GM21528 (cell line): ENCODE data around the gene ACSL1.

Experiments used
- ATAC-seq: cut with Tn5 transposase; IDR thresholded peaks from one replicate; pipeline ENCODE4 v1.9.1; 2021; ENCODE audit warnings: mild to moderate bottlenecking, moderate library complexity; ENCODE audit not compliant: unreplicated experiment, low FRiP score

Gene ACSL1

DNA sequence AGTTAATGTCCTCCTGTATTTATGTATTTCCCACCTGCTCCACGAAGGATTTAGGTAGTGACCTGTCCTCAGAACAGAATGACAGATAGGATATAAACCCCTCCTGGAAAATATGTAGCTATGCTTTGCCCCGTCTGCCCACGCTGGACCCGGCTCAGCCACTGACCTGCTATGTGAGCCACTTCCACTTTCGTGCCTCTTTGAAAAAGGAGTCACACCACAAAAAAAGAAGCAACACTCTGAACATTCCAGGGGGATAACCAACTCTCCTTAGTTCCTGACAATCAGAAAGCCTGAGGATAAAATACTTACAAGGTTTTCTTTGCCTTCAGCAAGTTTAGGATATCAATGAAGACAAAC is 11.1 kb downstream of the ACSL1 start:
- ATAC-seq = no peak

DNA sequence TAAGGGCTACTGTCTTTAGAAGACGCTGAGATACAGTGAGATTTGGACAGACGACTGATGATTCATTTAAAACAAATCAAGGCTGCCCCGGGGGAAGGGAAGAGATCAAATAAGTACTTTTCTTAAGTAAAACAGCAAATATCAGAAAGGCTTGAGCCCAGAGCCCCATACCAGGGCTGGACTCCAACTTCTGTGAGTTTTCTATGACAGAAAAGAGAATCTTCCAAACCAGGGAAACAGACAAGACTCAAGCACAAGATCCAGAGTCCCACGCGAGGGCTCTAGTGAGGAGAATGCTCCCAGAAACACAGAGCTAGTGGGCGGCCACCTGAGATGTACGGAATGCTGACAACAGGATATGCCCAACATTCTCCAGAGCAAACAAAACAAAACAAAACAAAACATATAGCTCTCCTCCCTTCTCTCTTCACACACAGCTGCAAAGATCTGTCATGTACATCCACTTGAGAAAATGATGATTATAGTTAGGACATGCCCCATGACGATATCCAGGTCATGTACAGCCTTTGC is 13.1 kb downstream of the ACSL1 start:
- ATAC-seq = no peak

DNA sequence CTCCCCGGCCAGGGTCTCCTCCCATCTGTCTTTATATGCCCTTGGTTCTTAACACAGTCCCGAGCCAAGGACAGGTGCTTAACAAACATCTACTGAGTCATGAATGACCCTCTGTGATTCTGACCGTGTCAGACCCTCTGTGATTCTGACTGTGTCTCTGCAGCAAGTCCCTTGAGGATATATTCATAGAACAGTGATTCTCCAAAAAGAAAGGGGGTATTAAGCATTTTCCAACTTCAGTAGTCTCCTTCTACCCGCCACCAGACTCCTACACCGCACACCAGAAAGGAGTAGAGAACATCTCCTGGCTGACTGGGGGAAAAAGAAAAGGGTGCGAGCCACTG is 13.6 kb downstream of the ACSL1 start:
- no peak for ATAC-seq

DNA sequence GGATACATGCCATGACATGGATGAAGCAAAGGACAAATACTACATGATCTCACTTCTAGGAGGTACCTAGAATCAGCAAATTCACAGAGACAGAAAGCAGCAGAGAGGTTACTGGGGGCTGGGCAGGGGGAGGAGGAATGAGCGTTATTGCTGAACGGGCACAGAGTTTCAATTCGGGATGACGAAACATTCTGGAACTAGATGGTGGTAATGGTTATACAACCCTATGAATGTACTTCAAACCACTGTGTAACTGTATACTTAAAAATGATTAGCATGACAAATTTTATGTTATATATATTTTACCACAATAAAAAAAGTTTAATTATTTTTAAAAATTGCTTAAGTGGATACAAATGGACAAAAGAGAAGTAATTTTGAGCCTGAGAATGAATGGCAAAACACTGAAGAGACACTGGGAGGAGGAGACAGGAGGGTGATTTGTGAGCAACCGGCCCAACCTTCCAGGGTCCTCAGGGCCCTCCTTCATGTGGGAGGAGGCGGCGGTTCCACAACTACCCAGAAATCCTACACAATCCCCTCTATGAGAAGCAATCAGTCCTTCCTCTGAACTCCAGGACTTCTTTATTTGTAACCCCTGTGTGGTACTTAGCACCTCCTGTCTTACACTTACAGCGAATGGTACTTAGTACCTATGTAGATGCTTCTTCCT is 14.1 kb downstream of the ACSL1 start:
- no peak for ATAC-seq

DNA sequence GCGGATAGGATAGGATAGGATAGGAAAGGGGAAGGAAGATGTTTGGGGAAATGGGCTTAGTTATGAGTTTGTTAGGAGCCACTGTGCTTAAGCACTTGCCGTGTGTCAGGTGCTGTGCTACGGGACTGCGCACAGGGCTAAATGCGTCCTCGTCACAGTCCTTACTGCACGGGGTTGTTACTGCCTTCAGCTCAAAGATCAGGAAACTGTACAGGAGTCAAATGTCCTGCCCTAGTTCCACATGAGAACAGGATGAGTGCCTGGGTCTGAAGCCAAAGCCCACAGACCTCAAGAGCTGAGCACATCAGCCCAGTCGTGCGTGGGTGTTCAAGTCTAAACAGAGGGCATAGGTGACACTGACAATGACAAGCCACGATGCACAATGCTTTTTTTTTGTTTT is 15.0 kb downstream of the ACSL1 start:
- no peak for ATAC-seq

DNA sequence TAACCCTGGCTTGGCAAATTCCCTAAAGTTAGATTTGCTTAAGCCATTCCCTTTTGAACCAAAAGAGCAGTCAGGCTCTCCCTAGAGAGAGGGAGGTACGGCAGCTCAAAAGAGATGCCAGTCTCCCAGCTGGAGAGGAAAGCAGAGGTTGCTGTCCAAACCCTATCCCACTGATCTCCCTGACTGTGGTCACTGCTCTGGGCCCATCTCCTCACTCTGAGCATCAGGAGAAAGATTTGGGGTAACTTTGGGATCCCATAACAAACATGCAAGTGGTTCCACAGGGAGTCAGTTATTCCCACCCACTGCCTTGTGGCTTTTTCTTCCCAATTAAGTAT is 17.1 kb downstream of the ACSL1 start:
- ATAC-seq = no peak

DNA sequence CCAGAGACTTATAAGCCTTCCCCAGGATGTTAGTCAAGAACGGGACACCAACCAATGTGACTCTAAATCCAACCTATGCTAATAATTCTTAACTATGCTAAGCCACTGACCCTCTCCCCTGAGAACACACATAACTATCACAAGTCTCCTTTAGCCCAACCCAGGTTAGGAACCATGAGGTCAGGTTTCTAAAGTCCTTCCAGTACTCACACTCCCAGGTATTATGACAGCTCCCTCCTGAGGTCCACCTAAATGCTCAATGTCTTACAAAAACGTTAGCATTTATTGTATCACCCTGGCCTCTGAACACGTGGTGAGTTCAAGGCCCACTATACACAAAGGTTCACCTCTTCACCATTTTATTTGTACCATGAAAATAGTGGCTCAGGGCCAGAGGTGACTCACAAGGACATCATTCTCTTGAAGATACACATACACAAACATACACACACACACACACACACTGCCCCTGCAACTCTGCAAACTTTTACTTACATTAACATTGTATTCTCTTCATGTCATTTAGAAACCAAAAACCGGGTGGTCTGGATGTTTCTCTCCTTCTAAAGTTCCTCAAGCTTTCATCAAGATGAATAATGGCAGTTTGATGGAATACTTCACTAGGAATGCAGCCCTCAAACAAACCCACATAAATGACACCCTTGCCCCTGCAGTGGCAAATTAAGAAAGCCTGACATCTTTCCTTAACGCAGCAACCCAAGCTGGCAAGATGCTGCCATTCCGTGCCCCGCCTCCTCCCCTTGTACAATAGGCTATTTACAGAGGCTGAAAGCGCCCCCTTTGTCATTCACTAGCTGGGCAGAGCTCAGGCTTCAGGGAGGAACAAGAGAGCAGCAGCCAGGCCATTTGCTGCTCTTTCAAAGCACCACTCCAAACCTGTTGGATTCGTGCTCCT is 17.7 kb downstream of the ACSL1 start:
- ATAC-seq = no peak

DNA sequence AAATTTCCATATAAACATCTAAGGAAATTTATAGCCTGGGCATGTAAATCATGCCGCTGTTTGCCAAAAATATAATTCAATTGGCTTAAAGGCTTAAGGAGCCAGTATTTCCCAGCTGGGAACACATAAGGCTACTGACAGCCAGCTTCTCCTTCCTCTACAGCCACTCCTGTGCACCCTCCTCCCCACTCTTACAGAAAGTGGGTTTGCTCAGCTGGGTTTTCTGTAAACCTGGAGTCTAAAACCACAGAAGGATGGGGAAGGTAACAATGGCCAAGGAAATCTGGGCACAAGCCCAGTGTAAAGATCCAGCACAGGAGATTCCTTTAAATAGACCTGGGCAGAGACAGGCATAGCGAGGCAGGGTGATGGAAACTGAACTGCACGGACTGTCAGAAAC is 18.5 kb downstream of the ACSL1 start:
- no peak for ATAC-seq

DNA sequence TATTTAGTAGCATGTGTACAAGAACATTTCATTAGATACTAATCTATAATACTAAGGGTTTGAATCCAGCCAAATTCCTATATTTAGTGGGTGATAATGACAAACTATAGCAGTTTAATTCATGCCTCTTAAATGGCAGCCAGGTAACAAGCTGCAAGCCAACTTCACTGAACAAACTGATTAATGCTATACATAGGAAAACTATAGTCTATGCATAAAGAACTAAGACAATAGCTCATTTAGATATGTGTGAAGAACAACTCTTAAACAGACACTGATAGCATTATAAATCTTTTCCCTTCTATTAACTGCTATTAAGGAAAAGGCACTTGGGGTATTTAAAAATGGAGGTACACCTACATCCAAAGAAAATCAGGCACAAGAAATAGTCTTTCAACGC is 19.1 kb downstream of the ACSL1 start:
- ATAC-seq = no peak

DNA sequence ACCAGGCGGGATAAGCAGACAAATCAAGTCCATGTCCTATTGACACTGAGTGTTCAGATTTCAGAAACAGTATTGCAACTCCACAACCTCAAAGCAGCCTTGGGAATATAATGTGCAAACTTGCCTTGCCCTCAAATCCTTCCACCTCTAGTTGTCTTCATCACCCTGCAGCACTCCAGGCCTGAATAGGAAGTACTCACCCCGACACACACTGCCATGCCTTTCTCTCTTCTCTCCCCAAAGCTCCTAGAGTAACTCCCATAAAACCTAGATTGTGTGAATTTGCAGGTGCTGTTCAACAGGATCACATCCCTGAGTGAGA is 19.6 kb downstream of the ACSL1 start:
- no peak for ATAC-seq

DNA sequence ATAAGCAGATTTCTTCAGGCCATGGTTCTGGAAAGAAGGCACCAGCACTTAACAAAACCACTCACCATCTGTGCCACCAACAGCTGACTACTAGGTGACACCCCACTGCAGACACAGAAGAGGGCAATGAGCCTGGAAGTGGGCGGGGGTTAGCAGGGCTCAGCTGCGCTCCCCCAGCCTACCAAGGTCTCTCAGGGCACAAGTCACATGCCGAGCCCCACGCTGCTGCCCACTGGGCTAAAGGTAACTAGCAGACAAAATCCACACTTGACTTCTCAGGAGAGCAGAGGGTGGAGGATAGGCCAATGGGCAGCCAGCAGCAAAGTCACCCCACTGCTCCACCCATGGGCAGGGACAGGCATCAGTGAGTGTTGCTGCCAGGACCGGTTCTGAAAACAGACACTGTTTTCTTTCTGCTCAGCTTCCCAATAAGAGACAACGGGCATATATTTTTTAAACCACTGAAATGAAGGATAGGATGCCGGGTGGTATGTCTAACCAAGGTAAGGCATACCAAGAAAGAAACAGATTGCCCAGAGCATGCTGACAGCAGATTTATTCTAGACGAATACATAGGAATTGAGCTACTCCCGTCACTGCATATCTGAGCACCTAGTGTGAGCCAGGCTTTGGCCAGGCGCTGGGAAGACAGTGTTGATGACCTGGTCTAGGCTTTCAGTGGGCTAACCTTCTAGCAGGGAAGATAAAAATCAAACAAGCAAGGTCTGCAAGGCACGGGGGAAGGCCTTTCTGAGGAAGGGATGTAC is 20.1 kb downstream of the ACSL1 start:
- peak; percentile 81 for ATAC-seq

DNA sequence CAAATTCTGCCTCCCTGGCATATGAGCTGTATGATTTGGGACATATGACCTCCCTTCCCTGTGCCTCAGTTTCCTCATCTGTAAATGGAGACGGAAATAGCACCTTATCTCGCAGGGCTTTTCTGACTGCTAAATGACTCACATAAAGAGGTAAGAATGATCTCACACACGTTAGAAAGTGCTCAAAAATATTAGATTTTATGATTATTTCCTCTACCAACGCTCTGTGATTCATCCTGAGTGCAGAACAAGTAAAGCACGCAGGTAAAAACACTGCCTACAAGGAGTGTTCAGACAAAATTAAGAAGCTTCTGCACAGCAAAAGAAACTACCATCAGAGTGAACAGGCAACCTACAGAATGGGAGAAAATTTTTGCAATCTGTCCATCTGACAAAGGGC is 21.1 kb downstream of the ACSL1 start:
- no peak for ATAC-seq

DNA sequence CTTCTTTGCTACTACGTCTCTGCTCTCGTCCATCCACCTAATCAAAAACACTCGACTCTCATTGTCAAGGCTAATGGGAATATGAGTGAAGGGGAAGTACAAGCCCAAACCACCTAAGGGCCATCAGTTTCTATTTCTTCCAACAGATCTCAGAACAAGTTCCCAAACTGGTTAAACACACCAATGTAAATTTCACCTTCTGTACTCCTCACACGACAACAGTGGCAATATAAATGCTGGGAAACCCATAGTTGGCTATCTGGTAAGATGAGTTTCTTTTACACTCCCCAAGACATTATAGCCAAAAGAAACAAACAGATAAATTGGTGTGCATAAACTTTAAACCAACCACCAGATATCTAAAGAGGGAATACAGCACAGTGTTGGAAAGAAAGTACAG is 21.9 kb downstream of the ACSL1 start:
- no peak for ATAC-seq

DNA sequence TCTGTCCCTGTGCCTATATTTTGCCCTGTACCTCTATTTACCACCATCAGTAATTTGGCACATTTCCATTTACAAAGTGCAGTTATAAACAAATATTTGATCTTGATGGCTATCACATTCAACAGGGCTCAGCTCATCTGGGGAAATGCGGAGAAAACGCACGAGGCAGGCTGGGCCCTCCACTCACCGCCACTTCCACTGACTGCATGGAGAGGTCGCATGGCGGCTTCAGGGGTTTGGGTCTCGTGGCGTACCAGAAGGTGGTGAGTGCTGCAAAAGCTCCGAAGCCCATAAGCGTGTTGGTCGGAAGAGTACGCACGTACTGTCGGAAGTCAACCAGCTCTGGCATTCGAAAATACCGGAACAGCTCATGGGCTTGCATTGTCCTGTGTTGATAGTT is 22.6 kb downstream of the ACSL1 start:
- no peak for ATAC-seq

DNA sequence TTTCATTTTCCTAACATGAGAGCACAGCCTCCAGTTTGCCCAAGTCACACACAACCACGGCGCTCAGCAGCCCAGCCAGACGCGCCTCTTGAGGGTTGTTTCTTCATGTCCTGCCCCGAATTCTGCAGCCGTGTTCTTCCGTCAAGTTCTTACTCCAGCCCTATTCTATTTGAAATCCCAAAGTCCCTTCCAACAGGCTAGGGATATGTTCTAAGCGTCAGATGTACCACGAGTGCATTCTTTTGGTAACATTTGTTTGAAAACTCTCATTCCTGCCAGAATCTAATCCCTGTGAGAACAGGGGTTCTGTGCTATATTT is 23.1 kb downstream of the ACSL1 start:
- no peak for ATAC-seq

DNA sequence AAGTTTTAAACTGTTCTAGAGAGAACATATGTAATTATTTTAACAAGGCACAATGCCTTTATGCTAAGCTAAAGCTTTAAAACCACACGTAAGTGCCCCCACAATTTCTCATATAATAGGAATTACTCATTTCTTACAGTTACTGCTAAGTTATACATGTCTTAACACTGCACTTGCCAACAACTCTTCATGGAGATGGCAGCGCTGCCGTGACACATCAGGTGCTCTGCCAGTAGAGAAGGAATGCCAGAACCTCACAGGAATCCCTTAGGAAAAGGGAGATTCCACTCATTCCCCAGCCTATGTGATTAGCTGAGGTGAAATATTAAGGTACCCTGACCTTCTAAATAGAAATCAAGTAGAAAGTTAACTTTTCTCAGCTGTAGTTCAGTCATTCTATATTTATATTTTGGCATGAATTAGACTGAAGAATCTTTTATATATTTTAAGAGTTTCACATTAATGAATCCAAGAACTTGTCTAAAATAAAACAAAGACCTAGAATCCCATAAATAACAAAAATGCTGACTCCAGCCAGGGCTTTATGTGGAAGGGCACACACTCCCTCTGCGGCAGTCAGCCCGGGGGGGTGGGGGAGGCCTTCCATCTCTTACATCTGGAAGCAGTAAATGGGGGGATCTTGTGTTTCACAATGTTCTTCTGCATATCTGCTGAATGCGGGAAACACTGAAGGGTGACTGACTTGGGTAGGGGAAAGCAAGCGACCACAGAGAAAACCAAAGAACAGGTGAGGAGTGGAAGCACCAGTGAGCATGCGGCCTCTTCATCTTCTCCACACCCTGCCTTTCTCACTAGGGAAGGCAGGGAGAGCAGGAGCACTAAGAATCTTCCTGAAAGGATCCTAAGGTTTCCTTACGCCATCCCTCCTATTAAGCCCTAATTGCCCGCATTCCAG is 23.7 kb downstream of the ACSL1 start:
- no peak for ATAC-seq

DNA sequence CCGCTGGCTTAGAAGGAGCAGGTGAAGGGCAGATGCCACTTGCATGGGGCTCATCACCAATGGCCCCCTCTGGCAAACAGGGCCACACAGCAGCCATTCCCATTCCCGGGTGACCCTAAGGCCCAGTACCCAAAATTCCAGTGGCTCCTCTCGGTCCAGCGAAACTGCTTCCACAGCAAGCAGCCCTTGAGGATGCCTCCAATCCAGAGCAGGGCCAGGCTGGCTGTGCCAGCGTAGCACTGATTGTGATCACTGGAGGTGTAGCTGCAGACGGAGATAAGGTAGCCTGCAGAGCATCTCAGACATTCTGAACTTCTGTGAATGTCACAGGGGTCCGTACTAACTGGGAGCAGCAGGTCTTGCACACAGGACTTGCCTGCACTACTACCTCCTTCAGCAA is 27.3 kb downstream of the ACSL1 start:
- ATAC-seq = no peak

DNA sequence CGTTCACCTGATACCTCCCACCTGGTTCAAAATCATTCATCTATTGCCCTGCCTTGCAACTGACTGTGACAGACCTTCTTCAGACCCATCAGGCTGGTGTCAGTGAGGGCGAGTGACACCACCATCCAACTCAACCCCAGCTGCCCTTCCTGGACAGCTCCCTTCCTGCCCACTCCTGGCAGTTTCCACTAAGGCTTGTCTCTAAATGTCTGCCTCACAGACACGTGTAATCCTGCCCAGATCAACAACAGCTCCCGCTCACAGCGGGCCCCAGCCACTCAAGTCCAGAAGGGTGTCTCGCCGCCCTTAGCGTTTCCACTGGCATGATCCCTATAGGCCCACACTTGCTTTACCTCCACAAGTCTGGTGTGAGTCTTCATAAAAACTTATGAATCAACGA is 28.9 kb downstream of the ACSL1 start:
- ATAC-seq = no peak

DNA sequence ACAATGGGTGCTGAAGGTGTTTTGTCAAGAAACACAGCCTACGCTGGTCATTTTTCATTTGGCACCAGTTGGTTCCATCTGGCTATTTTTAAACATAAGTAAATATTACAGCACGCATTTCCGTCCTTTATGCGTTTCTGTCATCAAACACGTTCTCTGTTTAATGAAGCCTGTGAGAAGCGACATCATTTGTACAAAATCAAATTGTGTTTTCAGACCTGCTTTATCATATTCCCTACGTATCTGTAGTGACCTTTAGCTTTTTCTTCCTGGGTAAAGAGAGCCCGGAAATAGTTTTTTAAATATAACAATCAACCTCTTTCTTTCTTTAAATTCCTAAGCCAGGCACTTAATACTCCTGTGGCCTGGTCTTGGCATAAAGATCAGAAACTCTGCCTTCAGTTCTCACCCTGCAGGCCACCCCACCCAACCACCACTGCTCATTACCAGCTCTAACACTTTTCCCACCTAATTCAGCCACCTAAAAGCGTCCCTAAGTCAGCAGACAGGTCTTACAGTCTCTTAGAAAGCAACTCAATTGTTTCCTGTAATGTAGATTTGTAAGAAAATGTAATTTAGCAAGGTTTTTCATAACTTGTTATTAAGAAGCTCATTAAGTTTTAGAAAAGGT is 30.4 kb downstream of the ACSL1 start:
- no peak for ATAC-seq

DNA sequence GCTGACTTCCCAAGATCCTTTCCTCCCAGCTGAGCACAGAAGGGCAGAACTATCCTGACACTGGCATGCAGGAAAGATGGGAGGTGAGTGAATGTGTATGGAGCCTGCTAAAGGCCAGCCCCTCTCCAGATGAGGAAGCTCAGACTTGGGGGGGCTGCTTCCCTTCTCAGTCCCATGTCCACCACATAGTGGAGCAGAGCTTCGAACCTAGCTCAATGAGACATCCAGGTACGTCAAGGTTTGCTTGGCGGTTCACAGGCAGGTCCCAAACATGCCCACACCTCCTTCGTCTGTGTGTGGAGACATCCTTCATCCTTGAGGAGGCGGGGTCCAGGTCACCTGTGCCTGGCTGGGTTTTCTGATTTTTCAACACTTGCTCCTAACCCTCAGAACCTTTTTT is 31.3 kb downstream of the ACSL1 start:
- no peak for ATAC-seq
